Endodermal cell (in vitro differentiated cells): ENCODE measurements around the gene KRT9. TPM values are rescaled to one million over a fixed set of nuclear protein-coding genes. Genes with fewer than 3 reads are reported as not detected.

ENCODE experiments used
- DNase-seq: peaks from one replicate; pipeline ENCODE4 v3.0.0-alpha.2; 2017
- H3K27ac ChIP-seq: 2 replicates; pipeline ENCODE4 v1.5.1; 2013; ENCODE audit warnings: mild to moderate bottlenecking, low read depth, low read length, moderate library complexity
- H3K27me3 ChIP-seq: 2 replicates; pipeline ENCODE4 v1.6.1; 2013; ENCODE audit warnings: mild to moderate bottlenecking, low read length, moderate library complexity; ENCODE audit not compliant: insufficient read depth, control insufficient read depth, poor library complexity, severe bottlenecking
- H3K36me3 ChIP-seq: 2 replicates; pipeline ENCODE4 v1.7.0; 2013; ENCODE audit warnings: mild to moderate bottlenecking, low read length, moderate library complexity; ENCODE audit not compliant: control insufficient read depth, insufficient read depth
- H3K4me1 ChIP-seq: one replicate; pipeline ENCODE4 v1.7.0; 2013; ENCODE audit warnings: low read length; ENCODE audit not compliant: control insufficient read depth, insufficient read depth
- H3K4me3 ChIP-seq: 2 replicates; pipeline ENCODE4 v1.5.1; 2013; ENCODE audit warnings: mild to moderate bottlenecking, low read length, moderate library complexity
- H3K9ac ChIP-seq: 2 replicates; pipeline ENCODE4 v1.6.1; 2013; ENCODE audit warnings: mild to moderate bottlenecking, low read length, moderate library complexity; ENCODE audit not compliant: poor library complexity, severe bottlenecking; ENCODE audit errors: extremely low read depth
- H3K9me3 ChIP-seq: 2 replicates; pipeline ENCODE4 v1.6.1; 2013; ENCODE audit warnings: mild to moderate bottlenecking, low read length, moderate library complexity; ENCODE audit not compliant: control insufficient read depth
- H3K27ac Mint-ChIP-seq: 2 replicates; pipeline ENCODE4 v1.8.0; 2020; ENCODE audit warnings: mixed read lengths
- H3K27me3 Mint-ChIP-seq: 2 replicates; pipeline ENCODE4 v1.8.0; 2021; ENCODE audit warnings: mild to moderate bottlenecking, mixed read lengths; ENCODE audit not compliant: insufficient read depth
- H3K36me3 Mint-ChIP-seq: 2 replicates; pipeline ENCODE4 v1.8.0; 2020; ENCODE audit warnings: low read depth, mixed read lengths
- H3K4me1 Mint-ChIP-seq: 2 replicates; pipeline ENCODE4 v1.8.0; 2020; ENCODE audit warnings: mixed read lengths
- H3K4me3 Mint-ChIP-seq: 2 replicates; pipeline ENCODE4 v1.8.0; 2020; ENCODE audit warnings: mild to moderate bottlenecking, moderate library complexity, mixed read lengths
- H3K9me3 Mint-ChIP-seq: 2 replicates; pipeline ENCODE4 v1.8.0; 2020; ENCODE audit warnings: mild to moderate bottlenecking, mixed read lengths
- CTCF ChIP-seq: fragments of 200-600 bp; sonication (generic); conservative IDR thresholded peaks from 2 replicates; pipeline ENCODE4 v1.5.0; 2021; ENCODE audit warnings: antibody characterized with exemption, mild to moderate bottlenecking
- WGBS, 2 experiments: methylation state at CpG; one replicate each; pipeline versions ENCODE4 v1.1.5 to v1.1.7; 2013; ENCODE audit warnings: missing lambda C conversion rate in 2 of 2, mixed read lengths in 1 of 2; ENCODE audit not compliant: insufficient coverage in 1 of 2, insufficient read length in 1 of 2; 5-methylcytosine and 5-hydroxymethylcytosine counted together
- total RNA-seq, 2 donors: library from RNA; stranded (reverse); fragmentation: NEBNext Ultra II Directional in 1 of 2; extraction: Animal tissue kit (Norgen Biotek cat#: 25700) in 1 of 2; gene quantifications; 2 replicates in 1 of 2; 3 replicates in 1 of 2; pipeline ENCODE4 v1.2.1, GENCODE V29; 2021

Gene KRT9
- total RNA-seq, 2 donors from 2014 or later: not detected

DNA sequence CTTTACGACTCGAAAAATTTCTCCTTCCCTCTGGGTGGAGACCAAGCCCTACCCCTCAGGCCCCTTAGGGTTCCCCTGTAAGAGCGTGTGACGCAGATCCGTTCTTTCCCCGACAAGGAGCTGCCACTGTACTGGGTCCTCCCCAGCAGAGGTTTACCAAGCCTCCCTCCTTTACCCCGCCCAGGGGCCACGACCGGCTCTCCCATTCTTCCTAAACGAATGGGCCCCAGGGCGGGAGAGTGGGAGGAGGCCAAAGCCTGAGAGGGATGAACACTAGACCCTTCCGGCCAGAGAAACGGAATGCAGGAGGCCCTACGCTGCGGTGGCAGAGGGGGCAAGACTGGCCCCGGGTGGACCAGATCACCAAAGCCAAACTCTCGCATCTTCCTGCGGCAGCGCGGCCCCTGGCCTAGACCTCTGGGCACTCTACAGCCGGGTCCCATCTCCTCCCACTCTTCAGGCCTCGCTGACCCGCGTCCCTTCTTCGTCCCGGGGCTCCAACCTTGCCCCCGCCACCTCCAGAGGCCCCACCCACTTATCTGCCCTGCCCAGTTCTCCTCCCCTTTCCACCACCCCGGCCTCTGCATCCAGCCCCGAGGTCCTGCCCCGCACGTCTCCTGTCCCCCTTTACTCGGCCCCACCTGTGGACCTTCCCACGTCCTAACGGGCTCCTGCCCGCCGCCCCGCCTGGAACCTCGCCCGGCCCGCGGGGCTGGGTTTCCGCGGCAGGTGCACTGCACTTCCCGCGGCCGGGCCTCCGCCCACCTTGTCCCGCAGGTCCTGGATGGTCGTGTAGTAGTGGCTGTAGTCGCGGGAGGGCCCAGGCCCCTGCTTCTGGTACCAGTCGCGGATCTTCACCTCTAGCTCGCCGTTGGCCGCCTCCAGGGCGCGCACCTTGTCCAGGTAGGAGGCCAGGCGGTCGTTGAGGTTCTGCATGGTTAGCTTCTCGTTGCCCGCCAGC lies 44.5 kb downstream of the KRT9 start:
- H3K4me1 Mint-ChIP-seq: peaks cover 44% of the 10 kb centered on the region
- peak; percentile 19 for TF ChIP-seq CTCF
- peaks cover 19% of the 10 kb centered on the region for H3K4me1 ChIP-seq
- peak overlapping the region; percentile 99 for H3K27ac Mint-ChIP-seq
- H3K9me3 ChIP-seq: no peaks in the 10 kb centered on the region
- H3K4me3 Mint-ChIP-seq: peak overlapping the region; percentile 98
- no peaks in the 10 kb centered on the region for H3K27me3 ChIP-seq
- peaks cover 40% of the 10 kb centered on the region for H3K36me3 ChIP-seq
- H3K27ac ChIP-seq: no peak overlapping the region
- peak overlapping the region; percentile 89 for H3K9ac ChIP-seq
- peak; percentile 84 for DNase-seq
- 5% methylated on average over 16 to 62 of the region's 62 CpGs for WGBS, 2 experiments
- no peaks in the 10 kb centered on the region for H3K9me3 Mint-ChIP-seq
- H3K4me3 ChIP-seq: peak overlapping the region; percentile 94
- H3K36me3 Mint-ChIP-seq: peaks cover 46% of the 10 kb centered on the region
- H3K27me3 Mint-ChIP-seq: no peaks in the 10 kb centered on the region

DNA sequence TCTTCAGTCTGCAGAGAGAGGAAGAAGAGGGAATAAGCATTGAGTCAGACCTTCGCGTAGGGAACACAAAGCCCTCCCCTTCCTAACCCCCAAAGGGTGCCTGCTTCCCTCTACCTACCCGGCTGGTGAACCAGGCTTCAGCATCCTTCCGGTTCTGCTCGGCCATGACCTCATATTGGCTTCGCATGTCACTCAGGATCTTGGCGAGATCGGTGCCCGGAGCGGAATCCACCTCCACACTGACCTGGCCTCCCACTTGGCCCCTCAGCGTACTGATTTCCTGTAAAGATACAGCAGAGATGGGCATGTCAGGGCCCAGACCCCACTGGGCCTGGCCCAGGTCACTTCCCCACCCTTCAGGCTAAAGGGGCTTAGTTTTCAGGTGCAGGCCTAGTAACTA lies 47.6 kb downstream of the KRT9 start:
- TF ChIP-seq CTCF: no peak
- peaks cover 46% of the 10 kb centered on the region for H3K36me3 Mint-ChIP-seq
- peaks cover 40% of the 10 kb centered on the region for H3K36me3 ChIP-seq
- no peak overlapping the region for H3K4me3 ChIP-seq
- H3K27ac Mint-ChIP-seq: no peak overlapping the region
- H3K27ac ChIP-seq: no peak overlapping the region
- no peaks in the 10 kb centered on the region for H3K9me3 ChIP-seq
- H3K4me1 ChIP-seq: peaks cover 4% of the 10 kb centered on the region
- WGBS, 2 experiments: 94 to 96% methylated on average over 9 to 11 of the region's 11 CpGs
- no peak for DNase-seq
- no peak overlapping the region for H3K4me3 Mint-ChIP-seq
- H3K27me3 Mint-ChIP-seq: no peaks in the 10 kb centered on the region
- no peak overlapping the region for H3K9ac ChIP-seq
- no peaks in the 10 kb centered on the region for H3K27me3 ChIP-seq
- H3K9me3 Mint-ChIP-seq: no peaks in the 10 kb centered on the region
- H3K4me1 Mint-ChIP-seq: peaks cover 34% of the 10 kb centered on the region

DNA sequence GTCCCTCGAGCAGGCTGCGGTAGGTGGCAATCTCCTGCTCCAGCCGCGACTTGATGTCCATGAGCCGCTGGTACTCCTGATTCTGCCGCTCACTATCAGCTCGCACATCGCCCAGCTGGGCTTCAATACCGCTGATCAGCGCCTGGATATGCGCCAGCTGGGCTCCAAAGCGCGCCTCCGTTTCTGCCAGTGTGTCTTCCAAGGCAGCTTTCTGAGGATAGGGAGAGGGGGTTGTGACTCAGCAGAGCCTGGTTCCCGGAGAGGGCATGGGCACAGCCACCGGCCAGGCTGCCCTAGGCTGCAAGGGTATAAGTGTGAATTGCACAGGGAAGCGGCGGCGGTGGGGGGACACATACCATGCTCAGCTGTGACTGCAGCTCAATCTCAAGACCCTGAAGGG lies 48.1 kb downstream of the KRT9 start:
- Histone ChIP-seq H3K27ac (no peak overlapping the region), H3K27me3 (no peaks in the 10 kb centered on the region), H3K4me3 (no peak overlapping the region), H3K36me3 (peaks cover 40% of the 10 kb centered on the region), H3K9me3 (no peaks in the 10 kb centered on the region), H3K4me1 (peaks cover under 1% of the 10 kb centered on the region), H3K9ac (no peak overlapping the region)
- H3K27ac Mint-ChIP-seq: no peak overlapping the region
- no peak overlapping the region for H3K4me3 Mint-ChIP-seq
- 93 to 96% methylated on average over 10 to 19 of the region's 19 CpGs for WGBS, 2 experiments
- H3K36me3 Mint-ChIP-seq: peaks cover 46% of the 10 kb centered on the region
- no peak for DNase-seq
- H3K9me3 Mint-ChIP-seq: no peaks in the 10 kb centered on the region
- peaks cover 34% of the 10 kb centered on the region for H3K4me1 Mint-ChIP-seq
- TF ChIP-seq CTCF: no peak
- no peaks in the 10 kb centered on the region for H3K27me3 Mint-ChIP-seq
